Lung (tissue), 12 donors: ENCODE measurements around the gene NIN. TPM values are rescaled to one million over a fixed set of nuclear protein-coding genes. Genes with fewer than 3 reads are reported as not detected.

Source experiments
- ATAC-seq: fragments of 200-7000 bp; cut with Tn5 transposase; one replicate; pipeline ENCODE4 v1.9.1; 2020; ENCODE audit warnings: moderate number of reproducible peaks; ENCODE audit not compliant: insufficient read depth, low FRiP score
- DNase-seq, 3 donors: peaks; one replicate each; pipeline ENCODE4 v3.0.0-alpha.2; 2013 to 2017
- H3K27ac ChIP-seq, 2 donors: one replicate each; pipeline ENCODE4 v1.5.1; 2013; ENCODE audit warnings: mild to moderate bottlenecking in 2 of 2, moderate library complexity in 2 of 2, control low read depth in 1 of 2, inconsistent platforms in 1 of 2, low read depth in 1 of 2, low read length in 1 of 2
- H3K27me3 ChIP-seq, 3 donors: one replicate each; pipeline ENCODE4 v1.5.1; 2013; ENCODE audit warnings: low read length in 2 of 3; ENCODE audit not compliant: control insufficient read depth in 3 of 3, insufficient read depth in 3 of 3
- H3K36me3 ChIP-seq, 4 donors: one replicate each; pipeline ENCODE4 v1.5.1; 2013; ENCODE audit warnings: low read length in 4 of 4, mild to moderate bottlenecking in 1 of 4, moderate library complexity in 1 of 4; ENCODE audit not compliant: control insufficient read depth in 4 of 4, insufficient read depth in 4 of 4
- H3K4me1 ChIP-seq, 5 donors: one replicate each; pipeline ENCODE4 v1.5.1; 2013; ENCODE audit warnings: low read length in 5 of 5, mild to moderate bottlenecking in 2 of 5, moderate library complexity in 1 of 5; ENCODE audit not compliant: control insufficient read depth in 5 of 5, insufficient read depth in 5 of 5
- H3K4me3 ChIP-seq: one replicate; pipeline ENCODE4 v1.5.1; 2013; ENCODE audit warnings: mild to moderate bottlenecking, control low read depth, moderate library complexity
- H3K9ac ChIP-seq, 2 donors: one replicate each; pipeline ENCODE4 v1.5.1; 2013; ENCODE audit warnings: low read length in 2 of 2, control low read depth in 1 of 2; ENCODE audit not compliant: insufficient read depth in 1 of 2
- H3K9me3 ChIP-seq, 4 donors: one replicate each; pipeline ENCODE4 v1.5.1; 2013; ENCODE audit warnings: low read length in 3 of 4, mild to moderate bottlenecking in 1 of 4, moderate library complexity in 1 of 4; ENCODE audit not compliant: control insufficient read depth in 4 of 4, insufficient read depth in 3 of 4
- CTCF ChIP-seq: IDR thresholded peaks from 2 replicates; pipeline ENCODE4 v1.5.1; 2012; ENCODE audit warnings: mild to moderate bottlenecking; ENCODE audit errors: control extremely low read depth, extremely low read depth
- WGBS, 2 donors: extraction: QIAGEN DNeasy Blood & Tissue Kit; methylation state at CpG; one replicate each; pipeline ENCODE4 v1.1.7; 2013; 5-methylcytosine and 5-hydroxymethylcytosine counted together
- polyA plus RNA-seq, 2 donors: library from polyadenylated mRNA; stranded (reverse); fragments of 200-250 nt; gene quantifications; one replicate each; pipeline ENCODE4 v1.2.1, GENCODE V29; 2013
- total RNA-seq, 2 donors: library from RNA; depleted of rRNA in 1 of 2; stranded (reverse); fragments of >200 nt in 1 of 2; gene quantifications; one replicate each; pipeline ENCODE4 v1.2.1, GENCODE V29; 2014 to 2021
- donor health status: control.
- donor health status: control.
- donor health status: Bipolar disorder and iron deficiency.
- donor health status: healthy.
- donor health status: DM: yes; HTN: yes; CAD: no.

The NIN gene
- total and polyA plus RNA-seq, 4 donors = 5.2 to 38.6 (median 24.2) TPM

DNA sequence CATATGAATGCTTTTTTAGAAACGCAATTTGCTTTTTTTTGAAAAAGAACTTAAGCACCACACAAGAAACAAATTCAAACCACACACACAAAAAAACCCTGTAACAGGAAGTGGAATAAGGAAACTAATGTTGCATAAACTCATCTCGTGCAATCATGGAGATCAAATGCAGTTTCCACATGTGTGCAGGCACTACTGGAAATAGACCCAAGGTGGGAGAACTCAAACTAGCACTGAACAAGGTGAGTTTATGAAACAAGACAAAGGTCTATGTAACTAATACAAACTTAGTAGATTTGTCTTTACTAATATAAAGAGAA, 17.5 kb downstream of the NIN start:
- Histone ChIP-seq H3K27me3 (no peaks in the 10 kb centered on the region), H3K9ac (no peak overlapping the region), H3K4me1 (peaks cover 0 to 7% (median 2%) of the 10 kb centered on the region in 5 donors), H3K4me3 (no peak overlapping the region), H3K27ac (no peak overlapping the region), H3K36me3 (no peaks in the 10 kb centered on the region), H3K9me3 (no peaks in the 10 kb centered on the region)
- no peak for TF ChIP-seq CTCF
- ATAC-seq = no peak
- WGBS, 2 donors = 19 to 43% methylated on average over 2 of the region's 2 CpGs
- DNase-seq = no peak

GRCh38 chr14:50812856-50813543, 18.0 kb downstream of the NIN start:
- no peak overlapping the region for H3K4me3 ChIP-seq
- no peaks in the 10 kb centered on the region for H3K9me3 ChIP-seq
- no peaks in the 10 kb centered on the region for H3K36me3 ChIP-seq
- no peak overlapping the region for H3K9ac ChIP-seq
- WGBS, 2 donors = 52 to 76% methylated on average over 8 of the region's 8 CpGs
- no peaks in the 10 kb centered on the region for H3K27me3 ChIP-seq
- ATAC-seq = no peak
- TF ChIP-seq CTCF = no peak
- H3K4me1 ChIP-seq = peaks cover 0 to 7% (median 2%) of the 10 kb centered on the region in 5 donors
- no peak overlapping the region for H3K27ac ChIP-seq
- no peak for DNase-seq

DNA sequence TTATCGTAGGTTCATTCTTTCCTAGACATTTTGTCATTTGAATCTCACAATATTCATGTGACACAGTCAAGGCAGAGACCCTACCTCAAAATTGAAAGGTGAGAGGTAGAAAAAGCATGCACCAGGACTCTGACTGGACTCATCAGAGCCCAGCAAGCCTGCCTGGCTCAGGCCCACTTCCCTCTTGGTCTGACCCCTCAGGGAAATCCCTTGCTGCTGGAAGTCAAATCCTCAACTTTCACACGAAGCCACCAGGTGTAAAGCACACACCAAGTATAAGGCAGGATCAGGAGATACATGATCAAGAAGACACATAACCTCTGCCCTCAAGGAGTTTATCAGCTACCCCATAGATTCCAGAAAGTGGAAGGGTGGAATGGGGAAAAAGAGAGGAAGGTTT, 18.8 kb downstream of the NIN start:
- no peak overlapping the region for H3K27ac ChIP-seq
- H3K27me3 ChIP-seq = no peaks in the 10 kb centered on the region
- ATAC-seq (no peak), DNase-seq (no peak)
- no peak overlapping the region for H3K9ac ChIP-seq
- H3K4me3 ChIP-seq = no peak overlapping the region
- H3K36me3 ChIP-seq = no peaks in the 10 kb centered on the region
- 78 to 83% methylated on average over 2 of the region's 2 CpGs for WGBS, 2 donors
- no peaks in the 10 kb centered on the region for H3K9me3 ChIP-seq
- peaks cover 0 to 7% (median 2%) of the 10 kb centered on the region in 5 donors for H3K4me1 ChIP-seq
- TF ChIP-seq CTCF = no peak

DNA sequence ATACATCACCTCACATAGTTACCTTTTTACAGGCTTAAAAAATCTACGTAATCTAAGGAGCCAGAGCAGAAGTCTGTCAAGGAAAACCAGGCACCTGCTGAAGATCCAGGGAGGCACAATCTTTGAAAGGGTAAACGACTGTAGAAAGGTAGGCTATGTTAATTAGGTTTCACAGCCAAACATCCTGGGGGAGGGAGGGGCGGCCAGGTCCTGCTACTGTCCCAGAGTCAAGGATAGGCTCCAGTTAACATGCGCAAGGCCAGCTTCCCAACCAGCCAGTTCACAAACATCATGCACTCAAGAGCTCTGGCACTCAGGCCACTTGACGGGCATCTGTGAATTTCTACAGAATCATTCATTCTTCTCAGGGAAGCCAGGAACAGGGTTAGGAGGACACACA, 22.9 kb downstream of the NIN start:
- Histone ChIP-seq H3K27ac (no peak overlapping the region), H3K9ac (no peak overlapping the region), H3K4me1 (peaks cover 0 to 4% (median 0%) of the 10 kb centered on the region in 5 donors), H3K36me3 (peaks cover 0 to 11% (median 3%) of the 10 kb centered on the region in 4 donors), H3K4me3 (no peak overlapping the region), H3K27me3 (no peaks in the 10 kb centered on the region), H3K9me3 (no peaks in the 10 kb centered on the region)
- WGBS, 2 donors = 89 to 91% methylated on average over 5 of the region's 5 CpGs
- no peak for TF ChIP-seq CTCF
- no peak for DNase-seq
- ATAC-seq = no peak
